ENCODE measurements around the gene CDH24.

The CDH24 gene

GRCh38 chr14:23089498-23090253 is 32.4 kb upstream of the CDH24 start:
- no peak for DNase-seq

- DNase-seq: no peak
Observed at GRCh38 chr14:23086565-23086964, 29.2 kb upstream of the CDH24 start.

DNA sequence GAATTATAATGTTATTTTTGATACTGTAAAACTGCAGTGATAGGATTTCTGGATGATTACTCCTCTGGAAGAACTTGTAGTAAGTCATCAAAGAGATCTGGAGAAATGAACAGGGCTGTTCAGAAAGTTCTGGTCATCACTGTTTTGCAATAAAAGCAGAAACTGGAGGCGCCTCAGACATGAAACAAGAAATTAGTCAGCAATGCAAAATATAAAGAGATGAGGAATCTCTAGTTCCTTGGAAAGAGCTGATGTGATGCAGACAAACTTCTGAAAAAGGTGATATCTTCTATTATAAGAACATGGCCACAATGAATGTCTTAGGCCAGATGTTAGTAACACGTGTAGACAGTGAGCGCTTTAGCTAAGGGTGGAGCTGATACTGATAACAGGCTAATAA is 28.1 kb upstream of the CDH24 start:
- DNase-seq: no peak

DNA sequence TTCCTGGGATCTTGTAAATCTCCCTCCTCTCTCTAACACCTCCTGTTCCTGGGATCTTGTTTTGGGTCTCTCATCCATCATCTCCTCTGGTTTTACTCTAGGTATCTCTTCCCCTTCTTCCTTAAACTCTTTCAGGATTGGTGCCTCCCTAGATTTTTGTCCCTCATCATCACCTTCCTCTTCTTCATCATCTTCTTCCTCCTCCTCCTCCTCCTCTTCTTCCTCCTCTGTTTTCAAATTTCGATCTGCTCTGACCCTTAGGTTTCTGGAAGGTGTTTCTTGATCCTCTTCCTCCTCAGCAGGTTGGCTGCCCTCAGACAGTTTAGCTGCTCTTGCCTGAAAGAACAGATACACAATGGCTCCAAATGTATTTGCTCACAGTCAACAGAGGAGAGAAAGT is 23.2 kb upstream of the CDH24 start:
- DNase-seq: no peak

- DNase-seq: no peak
Observed at GRCh38 chr14:23079716-23080115, 22.4 kb upstream of the CDH24 start.

- no peak for DNase-seq
Observed at GRCh38 chr14:23078692-23079116, 21.4 kb upstream of the CDH24 start.

DNA sequence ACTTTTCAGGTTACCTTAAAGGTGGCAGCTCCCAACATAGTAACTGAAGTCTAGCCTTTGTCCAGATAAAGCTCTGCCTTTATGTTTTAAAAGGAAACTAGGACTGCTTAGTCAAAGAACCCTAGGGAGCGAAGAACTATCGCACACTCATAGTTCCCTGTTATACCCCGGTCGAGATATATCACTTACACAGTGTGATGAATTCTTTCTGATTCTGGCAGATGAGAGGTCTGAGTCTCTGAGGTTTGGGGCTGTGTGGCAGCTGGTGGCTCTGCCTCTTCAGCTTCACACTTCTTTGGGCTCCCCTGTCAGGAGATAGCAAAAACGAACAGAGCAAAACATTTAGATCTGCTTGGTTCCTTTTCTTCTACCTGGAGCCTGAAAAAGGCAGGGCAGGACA is 20.6 kb upstream of the CDH24 start:
- no peak for DNase-seq

- no peak for DNase-seq
Observed at GRCh38 chr14:23076785-23077408, 19.6 kb upstream of the CDH24 start.

- DNase-seq: no peak
Observed at GRCh38 chr14:23074906-23075305, 17.6 kb upstream of the CDH24 start.

- DNase-seq: no peak
Observed at GRCh38 chr14:23071921-23072539, 14.7 kb upstream of the CDH24 start.

- DNase-seq: peak; percentile 66
Observed at GRCh38 chr14:23071244-23071920, 14.1 kb upstream of the CDH24 start.

- no peak for DNase-seq
Observed at GRCh38 chr14:23070262-23071129, 13.2 kb upstream of the CDH24 start.

DNA sequence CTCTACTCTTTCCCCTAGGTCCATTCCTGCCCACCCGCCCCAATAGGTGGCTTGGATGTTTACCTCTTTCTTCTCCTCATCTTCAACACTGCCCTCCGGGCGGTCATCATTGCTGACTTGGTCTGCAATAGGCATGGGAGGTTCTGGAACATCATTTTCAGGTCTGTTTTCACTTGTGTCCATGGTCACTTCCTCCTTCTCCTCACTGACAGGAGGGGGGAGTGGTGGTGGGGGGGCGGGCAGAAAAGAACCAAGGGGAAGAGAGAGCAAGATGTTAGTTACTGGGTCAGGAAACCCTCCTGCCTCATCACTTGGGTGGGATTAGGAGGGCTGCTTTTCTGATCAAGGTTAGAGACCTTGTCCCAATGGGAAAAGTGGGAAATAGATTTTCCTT is 12.1 kb upstream of the CDH24 start:
- no peak for DNase-seq

DNA sequence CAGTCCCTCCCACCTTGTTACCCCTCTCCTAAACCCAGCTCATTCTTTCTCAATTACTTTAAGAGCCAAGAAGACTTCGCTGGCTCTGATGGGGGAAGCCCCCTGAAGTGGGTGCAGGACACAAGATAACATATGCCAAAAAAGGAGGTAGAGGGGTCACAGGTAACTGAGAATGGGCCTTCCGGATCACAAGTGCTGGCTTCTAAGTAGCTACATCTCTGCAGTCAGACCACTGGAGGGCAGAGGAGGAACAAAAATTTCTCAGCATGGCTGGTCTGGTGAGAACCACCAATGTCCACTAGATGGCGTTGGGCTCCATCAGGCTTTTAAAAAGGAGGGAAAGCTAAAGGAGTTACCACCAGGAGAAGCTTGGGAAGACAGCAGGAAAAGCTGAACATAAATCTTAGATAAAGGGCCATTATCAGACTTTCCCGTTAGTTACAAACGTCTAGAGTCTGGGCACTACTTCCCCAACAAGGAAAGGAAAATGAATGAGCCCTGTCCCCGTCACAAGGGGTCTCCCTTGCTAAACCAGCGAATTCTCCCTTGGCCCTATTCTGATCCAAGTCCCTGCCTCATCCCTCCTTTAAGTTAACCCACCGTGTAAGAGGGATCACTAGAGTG is 11.6 kb upstream of the CDH24 start:
- DNase-seq: peak; percentile 67

DNA sequence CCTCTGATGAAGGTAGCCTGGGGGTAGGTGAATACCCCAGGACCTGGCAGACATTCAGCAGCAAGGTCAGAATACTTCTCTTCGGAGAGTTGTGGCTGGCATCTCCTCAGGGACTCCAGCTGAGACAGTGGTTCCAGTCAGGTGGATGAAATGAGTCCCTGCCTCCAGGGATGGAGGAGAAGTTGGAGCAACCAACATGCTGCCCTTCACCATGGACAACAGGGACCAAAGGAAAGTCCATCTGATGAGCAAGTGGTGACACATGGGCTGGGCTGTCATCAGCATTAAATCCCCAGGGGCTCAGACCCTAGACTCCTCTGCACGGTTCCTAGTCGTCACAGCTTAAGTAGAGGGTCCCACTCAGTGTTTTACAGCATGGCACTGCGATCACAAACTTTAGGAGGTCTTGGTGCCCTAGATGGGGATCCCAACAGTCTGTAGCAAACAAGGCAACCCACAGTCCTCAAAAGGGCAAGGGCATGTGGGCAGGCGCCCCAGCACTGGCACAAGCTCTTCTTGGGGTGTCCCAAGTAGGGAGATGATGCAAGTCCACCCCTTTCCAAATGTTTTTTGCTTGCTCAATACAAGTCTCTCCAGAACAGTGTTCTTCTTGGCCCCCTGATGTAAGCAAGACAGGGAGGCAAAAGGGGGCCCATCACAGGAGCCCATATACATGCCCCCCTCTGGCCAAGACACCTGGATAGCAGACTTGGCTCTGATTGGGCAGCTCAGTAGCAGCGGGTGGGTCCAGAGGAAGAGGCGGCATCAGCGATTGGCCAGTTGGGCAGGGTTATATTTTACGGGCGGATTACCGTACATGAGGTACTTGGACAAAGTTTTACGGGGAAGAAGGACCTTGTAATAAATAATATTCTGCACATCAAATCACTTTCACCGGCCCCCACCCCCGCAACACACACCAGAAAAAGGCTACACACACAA is 10.8 kb upstream of the CDH24 start:
- no peak for DNase-seq

GRCh38 chr14:23066855-23067744 is 9.8 kb upstream of the CDH24 start:
- DNase-seq: no peak

GRCh38 chr14:23066368-23066767 is 9.0 kb upstream of the CDH24 start:
- no peak for DNase-seq

- no peak for DNase-seq
Observed at GRCh38 chr14:23063601-23064000, 6.3 kb upstream of the CDH24 start.

- no peak for DNase-seq
Observed at GRCh38 chr14:23062002-23062401, 4.7 kb upstream of the CDH24 start.

Measured in effector CD4-positive, alpha-beta T cell (primary cell).